ENCODE results near the gene FEN1. TPM values are rescaled to one million over a fixed set of nuclear protein-coding genes. Genes with fewer than 3 reads are reported as not detected.

FEN1 gene
- total and polyA plus RNA-seq, 2 of the 13 experiments (the other 11 are each of a cell fraction or from before 2014, with no cell fraction given) = 12.4 to 102 TPM

DNA sequence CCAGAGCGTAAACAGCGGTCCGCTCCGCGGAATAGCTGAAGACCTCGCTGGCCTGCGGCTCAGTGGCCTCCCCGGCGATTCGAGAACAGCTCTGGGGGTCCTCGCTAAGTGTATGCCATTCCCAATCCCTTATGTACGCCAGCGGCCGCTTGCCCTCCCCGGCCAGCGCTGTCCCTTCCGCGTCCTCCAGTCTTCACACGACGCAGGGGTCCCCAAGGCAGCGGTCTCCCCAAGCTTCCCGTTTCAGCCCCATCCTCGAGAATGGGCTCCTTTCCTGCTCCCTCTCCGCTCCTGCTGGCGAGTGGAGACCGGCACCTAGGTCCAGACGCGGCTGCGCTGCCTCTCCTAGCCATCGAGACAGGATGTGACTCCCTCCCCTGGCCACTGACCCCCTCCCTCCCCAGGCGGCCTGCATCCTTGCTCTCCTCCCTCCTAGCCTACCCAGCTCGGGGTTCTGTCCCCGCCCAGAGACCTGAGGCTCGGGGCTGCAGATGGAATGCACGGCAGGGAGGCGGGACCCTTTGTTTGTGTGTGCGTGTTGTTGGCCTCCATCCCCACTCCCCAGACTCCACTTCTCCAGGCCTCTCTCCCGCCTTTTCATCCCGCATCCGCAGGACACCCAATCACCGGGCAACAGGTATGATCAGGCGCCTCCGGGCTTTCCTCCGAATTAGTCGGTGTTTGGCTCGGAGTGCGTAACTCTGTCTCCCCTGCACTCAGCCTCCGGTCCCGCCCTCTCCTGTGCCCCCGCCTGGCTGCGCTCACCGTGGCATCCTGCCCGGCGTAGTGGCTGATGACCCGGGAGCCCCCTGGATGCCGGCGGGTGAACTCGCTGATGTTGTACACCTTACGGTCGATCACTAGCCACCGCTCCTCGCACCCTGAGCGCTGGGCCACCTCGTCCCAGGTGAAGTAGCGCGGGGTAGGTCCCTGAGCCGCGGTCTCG, 23.4 kb downstream of the FEN1 start (continued):
- TF ChIP-seq U2AF1 (optimal IDR thresholded peaks at IDR 0.05; ENCODE audit: low read depth, low read length) (peak; percentile 86), ZNF678 (CRISPR knock-in tag; IDR thresholded peaks at IDR 0.05) (peak; percentile 72), ZFP36L1 (CRISPR knock-in tag; IDR thresholded peaks at IDR 0.05) (no peak), FOXP1 (IDR thresholded peaks at IDR 0.05) (no peak), FOXP1 (CRISPR knock-in tag; IDR thresholded peaks at IDR 0.05) (no peak), ZNF772 (CRISPR knock-in tag; IDR thresholded peaks at IDR 0.05) (no peak; the same call in 1 of the 2 replicates), ZBTB7A (CRISPR knock-in tag; IDR thresholded peaks at IDR 0.05) (no peak), ARID2 (CRISPR knock-in tag; IDR thresholded peaks at IDR 0.05; ENCODE audit: borderline replicate concordance) (no peak), ATM (IDR thresholded peaks at IDR 0.05; ENCODE audit: borderline replicate concordance) (no peak), THYN1 (CRISPR knock-in tag; IDR thresholded peaks at IDR 0.05; ENCODE audit: borderline replicate concordance, low read depth) (no peak), REL (CRISPR knock-in tag; conservative IDR thresholded peaks at IDR 0.05) (no peak; the same call in 1 of the 2 replicates), SNAI1 (CRISPR knock-in tag; IDR thresholded peaks at IDR 0.05; ENCODE audit: borderline replicate concordance) (no peak), ZBTB1 (CRISPR knock-in tag; IDR thresholded peaks at IDR 0.05; ENCODE audit: borderline replicate concordance) (no peak), ZNF329 (CRISPR knock-in tag; IDR thresholded peaks at IDR 0.05; ENCODE audit: low read depth) (no peak), ZNF354B (CRISPR knock-in tag; IDR thresholded peaks at IDR 0.05) (no peak), ATF1 (CRISPR knock-in tag; IDR thresholded peaks at IDR 0.05) (no peak)
- TF ChIP-seq, protein P1, sequence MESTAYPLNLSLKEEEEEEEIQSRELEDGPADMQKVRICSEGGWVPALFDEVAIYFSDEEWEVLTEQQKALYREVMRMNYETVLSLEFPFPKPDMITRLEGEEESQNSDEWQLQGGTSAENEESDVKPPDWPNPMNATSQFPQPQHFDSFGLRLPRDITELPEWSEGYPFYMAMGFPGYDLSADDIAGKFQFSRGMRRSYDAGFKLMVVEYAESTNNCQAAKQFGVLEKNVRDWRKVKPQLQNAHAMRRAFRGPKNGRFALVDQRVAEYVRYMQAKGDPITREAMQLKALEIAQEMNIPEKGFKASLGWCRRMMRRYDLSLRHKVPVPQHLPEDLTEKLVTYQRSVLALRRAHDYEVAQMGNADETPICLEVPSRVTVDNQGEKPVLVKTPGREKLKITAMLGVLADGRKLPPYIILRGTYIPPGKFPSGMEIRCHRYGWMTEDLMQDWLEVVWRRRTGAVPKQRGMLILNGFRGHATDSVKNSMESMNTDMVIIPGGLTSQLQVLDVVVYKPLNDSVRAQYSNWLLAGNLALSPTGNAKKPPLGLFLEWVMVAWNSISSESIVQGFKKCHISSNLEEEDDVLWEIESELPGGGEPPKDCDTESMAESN (CRISPR knock-in tag; conservative IDR thresholded peaks at IDR 0.05) = no peak
- TF ChIP-seq, protein P2, sequence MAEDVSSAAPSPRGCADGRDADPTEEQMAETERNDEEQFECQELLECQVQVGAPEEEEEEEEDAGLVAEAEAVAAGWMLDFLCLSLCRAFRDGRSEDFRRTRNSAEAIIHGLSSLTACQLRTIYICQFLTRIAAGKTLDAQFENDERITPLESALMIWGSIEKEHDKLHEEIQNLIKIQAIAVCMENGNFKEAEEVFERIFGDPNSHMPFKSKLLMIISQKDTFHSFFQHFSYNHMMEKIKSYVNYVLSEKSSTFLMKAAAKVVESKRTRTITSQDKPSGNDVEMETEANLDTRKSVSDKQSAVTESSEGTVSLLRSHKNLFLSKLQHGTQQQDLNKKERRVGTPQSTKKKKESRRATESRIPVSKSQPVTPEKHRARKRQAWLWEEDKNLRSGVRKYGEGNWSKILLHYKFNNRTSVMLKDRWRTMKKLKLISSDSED (CRISPR knock-in tag; IDR thresholded peaks at IDR 0.05) = no peak
- TF ChIP-seq, protein P3, sequence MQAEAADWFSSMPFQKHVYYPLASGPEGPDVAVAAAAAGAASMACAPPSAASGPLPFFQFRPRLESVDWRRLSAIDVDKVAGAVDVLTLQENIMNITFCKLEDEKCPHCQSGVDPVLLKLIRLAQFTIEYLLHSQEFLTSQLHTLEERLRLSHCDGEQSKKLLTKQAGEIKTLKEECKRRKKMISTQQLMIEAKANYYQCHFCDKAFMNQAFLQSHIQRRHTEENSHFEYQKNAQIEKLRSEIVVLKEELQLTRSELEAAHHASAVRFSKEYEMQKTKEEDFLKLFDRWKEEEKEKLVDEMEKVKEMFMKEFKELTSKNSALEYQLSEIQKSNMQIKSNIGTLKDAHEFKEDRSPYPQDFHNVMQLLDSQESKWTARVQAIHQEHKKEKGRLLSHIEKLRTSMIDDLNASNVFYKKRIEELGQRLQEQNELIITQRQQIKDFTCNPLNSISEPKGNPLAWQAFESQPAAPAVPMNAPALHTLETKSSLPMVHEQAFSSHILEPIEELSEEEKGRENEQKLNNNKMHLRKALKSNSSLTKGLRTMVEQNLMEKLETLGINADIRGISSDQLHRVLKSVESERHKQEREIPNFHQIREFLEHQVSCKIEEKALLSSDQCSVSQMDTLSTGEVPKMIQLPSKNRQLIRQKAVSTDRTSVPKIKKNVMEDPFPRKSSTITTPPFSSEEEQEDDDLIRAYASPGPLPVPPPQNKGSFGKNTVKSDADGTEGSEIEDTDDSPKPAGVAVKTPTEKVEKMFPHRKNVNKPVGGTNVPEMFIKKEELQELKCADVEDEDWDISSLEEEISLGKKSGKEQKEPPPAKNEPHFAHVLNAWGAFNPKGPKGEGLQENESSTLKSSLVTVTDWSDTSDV (CRISPR knock-in tag; IDR thresholded peaks at IDR 0.05) = no peak
- TF ChIP-seq, protein P4, sequence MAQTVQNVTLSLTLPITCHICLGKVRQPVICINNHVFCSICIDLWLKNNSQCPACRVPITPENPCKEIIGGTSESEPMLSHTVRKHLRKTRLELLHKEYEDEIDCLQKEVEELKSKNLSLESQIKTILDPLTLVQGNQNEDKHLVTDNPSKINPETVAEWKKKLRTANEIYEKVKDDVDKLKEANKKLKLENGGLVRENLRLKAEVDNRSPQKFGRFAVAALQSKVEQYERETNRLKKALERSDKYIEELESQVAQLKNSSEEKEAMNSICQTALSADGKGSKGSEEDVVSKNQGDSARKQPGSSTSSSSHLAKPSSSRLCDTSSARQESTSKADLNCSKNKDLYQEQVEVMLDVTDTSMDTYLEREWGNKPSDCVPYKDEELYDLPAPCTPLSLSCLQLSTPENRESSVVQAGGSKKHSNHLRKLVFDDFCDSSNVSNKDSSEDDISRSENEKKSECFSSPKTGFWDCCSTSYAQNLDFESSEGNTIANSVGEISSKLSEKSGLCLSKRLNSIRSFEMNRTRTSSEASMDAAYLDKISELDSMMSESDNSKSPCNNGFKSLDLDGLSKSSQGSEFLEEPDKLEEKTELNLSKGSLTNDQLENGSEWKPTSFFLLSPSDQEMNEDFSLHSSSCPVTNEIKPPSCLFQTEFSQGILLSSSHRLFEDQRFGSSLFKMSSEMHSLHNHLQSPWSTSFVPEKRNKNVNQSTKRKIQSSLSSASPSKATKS (CRISPR knock-in tag; IDR thresholded peaks at IDR 0.05) = no peak
- TF ChIP-seq, protein P5, sequence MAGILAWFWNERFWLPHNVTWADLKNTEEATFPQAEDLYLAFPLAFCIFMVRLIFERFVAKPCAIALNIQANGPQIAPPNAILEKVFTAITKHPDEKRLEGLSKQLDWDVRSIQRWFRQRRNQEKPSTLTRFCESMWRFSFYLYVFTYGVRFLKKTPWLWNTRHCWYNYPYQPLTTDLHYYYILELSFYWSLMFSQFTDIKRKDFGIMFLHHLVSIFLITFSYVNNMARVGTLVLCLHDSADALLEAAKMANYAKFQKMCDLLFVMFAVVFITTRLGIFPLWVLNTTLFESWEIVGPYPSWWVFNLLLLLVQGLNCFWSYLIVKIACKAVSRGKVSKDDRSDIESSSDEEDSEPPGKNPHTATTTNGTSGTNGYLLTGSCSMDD (CRISPR knock-in tag; IDR thresholded peaks at IDR 0.05) = no peak
